Stimulated activated CD8-positive, alpha-beta memory T cell treated with anti-CD3 and anti-CD28 coated beads, Interleukin-7, amount 100 ng/mL, for 24 hours (primary cell): ENCODE data around the gene NDUFS4.
"Not testable (repeated sequence)": the region's sequence is repeated elsewhere in the genome, so short reads cannot be mapped to it uniquely, and the experiment has no call there.

ENCODE experiments used
- DNase-seq: peaks from one replicate; pipeline ENCODE4 v3.0.0-alpha.2; 2020; ENCODE audit warnings: low read depth

Gene NDUFS4

GRCh38 chr5:53667621-53668020 is 107.2 kb downstream of the NDUFS4 start:
- no peak for DNase-seq

- DNase-seq: no peak
Observed at GRCh38 chr5:53671447-53671846, 111.0 kb downstream of the NDUFS4 start.

DNA sequence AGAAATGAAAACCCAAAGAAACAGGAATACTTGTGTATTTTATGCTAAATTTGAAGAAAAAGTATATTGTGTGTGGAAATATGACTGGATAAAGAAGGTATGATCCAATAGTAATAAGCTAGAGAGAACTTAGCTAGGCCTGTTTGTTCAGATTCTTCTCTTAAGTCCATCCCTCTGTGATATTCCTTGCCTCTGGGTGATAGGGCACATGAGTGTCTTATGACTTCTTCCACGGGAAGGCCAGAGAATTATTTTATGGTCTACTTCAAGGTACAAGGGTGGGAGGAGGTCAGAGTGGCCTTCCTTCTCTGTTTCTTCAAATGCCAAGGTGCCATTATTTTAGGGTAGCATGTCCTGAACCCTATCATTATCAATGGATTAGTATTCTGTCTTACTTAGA is 113.7 kb downstream of the NDUFS4 start:
- no peak for DNase-seq

DNA sequence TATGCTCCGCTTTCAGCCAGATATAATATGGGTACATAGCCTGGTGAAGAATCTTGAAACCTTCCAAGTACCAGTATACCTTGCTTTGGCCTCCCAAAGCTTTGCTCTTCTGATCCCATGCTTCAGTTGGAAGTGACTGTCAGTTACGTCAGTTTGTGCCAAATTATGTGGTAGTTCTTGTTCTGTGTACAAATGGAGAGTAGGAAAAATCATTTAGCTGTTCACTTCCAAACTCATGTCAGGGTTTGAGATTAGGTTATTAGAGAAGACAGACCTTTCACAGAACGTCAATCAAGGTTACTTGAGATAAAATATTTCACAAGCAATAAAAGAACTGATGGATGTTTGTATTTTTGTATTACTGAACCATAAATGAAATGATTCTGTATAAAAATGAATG is 117.2 kb downstream of the NDUFS4 start:
- DNase-seq: no peak

DNA sequence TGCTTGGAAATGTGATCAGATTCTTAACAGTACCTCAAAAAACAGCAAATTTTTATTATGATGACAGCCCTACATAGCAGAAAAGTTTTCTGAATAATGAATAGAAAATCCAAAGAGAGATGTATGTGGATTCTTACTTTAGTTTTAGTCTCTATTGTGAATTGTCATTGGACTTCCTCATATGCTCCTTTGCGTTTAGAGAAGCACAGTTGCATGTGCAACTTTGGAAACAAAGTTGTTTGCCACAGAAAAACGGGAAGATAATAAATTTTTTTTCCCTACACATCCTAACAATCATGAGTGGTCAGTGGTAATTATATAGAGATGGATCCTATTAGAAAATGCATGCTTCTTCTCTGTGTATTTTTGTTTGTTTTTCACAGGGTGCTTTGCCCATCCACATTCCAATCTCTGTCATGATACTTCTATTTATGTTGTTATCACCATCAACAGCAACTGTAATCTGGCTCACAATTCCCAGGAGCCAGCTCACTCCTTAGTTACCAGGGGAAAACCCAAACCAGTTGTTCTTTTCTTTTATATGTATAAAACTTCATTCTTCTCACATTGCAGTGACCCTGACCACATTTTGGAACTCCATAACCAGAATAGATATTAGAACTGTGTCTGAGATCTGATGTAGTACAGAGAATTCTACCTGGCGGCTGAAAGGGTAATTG is 118.7 kb downstream of the NDUFS4 start:
- DNase-seq: no peak

DNA sequence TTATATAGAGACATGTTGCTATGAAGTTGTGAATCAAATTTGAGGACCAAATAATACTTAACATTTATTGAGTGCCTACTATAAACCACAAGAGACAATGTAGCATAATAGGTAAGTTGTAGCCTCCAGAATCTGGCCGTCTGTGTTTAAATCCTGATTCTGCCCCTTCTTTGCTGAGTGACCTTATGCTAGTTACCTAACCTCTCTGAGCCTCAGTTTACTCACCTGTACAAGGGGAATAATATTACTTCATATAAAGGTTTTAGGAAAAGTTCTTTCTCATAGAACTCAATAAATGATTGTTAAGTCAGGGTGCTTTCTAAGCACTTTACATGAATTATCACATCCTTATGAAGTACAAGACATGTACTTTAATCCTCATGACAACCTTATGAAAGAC is 120.6 kb downstream of the NDUFS4 start:
- DNase-seq: no peak

- no peak for DNase-seq
Observed at GRCh38 chr5:53691014-53691413, 130.6 kb downstream of the NDUFS4 start.

GRCh38 chr5:53694520-53695022 is 134.1 kb downstream of the NDUFS4 start:
- DNase-seq: no peak

GRCh38 chr5:53710405-53710804 is 150.0 kb downstream of the NDUFS4 start:
- DNase-seq: not testable (repeated sequence)

DNA sequence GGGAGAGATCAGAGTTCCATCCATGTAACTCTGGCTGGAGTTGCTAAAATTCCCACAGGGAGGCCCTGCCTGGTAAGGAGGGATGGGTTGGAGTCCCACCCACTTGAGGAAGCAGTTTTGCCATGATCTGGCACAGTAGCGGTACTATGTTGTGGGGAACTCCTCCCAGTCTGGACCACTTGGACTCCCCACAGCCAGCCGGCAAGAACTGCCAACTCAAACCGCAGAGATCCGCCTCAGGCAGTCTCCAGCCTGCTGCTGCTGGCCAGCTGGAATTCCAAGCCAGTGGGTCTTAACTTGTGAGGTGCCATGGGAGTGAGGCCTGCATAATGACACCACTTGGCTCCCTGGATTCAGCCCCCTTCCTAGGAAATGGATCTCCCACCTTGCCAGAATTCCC is 151.9 kb downstream of the NDUFS4 start:
- no peak for DNase-seq

DNA sequence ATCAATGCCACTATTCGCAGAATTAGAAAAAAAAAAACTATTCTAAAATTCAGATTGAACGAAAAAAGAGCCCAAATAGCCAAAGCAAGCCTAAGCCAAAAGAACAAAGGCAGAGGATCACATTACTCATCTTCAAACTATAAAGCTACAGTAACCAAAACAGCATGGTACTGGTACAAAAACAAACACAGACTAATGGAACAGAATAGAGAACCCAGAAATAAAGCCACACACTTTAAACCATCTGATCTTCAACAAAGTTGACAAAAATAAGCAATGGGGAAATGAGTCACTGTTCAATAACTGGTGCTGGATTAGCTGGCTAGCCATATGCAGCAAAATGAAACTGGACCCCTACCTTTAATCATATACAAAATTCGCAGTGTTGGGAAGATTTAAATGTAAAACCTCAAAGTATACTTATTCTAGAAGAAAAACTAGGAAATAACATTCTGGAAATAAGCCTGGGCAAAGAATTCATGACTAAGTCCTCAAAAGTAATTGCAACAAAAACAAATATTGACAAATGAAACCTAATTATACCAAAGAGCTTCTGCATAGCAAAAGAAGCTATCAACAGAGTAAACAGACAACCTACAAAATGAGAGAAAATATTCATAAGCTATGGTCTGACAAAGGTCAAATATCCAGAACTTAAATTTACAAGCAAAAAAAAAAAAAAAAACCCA is 153.7 kb downstream of the NDUFS4 start:
- DNase-seq: no peak

GRCh38 chr5:53714667-53715010 is 154.2 kb downstream of the NDUFS4 start:
- no peak for DNase-seq

GRCh38 chr5:53726121-53726520 is 165.7 kb downstream of the NDUFS4 start:
- no peak for DNase-seq

- DNase-seq: no peak
Observed at GRCh38 chr5:53730943-53731342, 170.5 kb downstream of the NDUFS4 start.
